Endothelial cell of umbilical vein (primary cell): ENCODE results near the gene TMEM51.

Source experiments
- CTCF ChIP-seq, 2 donors: IDR thresholded peaks; 1 replicate in 1 of 2; 2 replicates in 1 of 2; pipeline ENCODE4 v1.5.1; 2011; ENCODE audit warnings: low read length in 2 of 2, mild to moderate bottlenecking in 2 of 2, moderate library complexity in 2 of 2, control low read depth in 1 of 2, inconsistent platforms in 1 of 2, low read depth in 1 of 2; ENCODE audit not compliant: insufficient read depth in 1 of 2; ENCODE audit errors: extremely low read depth in 1 of 2
- EZH2 ChIP-seq: IDR thresholded peaks from 2 replicates; pipeline ENCODE4 v1.6.1; 2012; ENCODE audit warnings: borderline replicate concordance, low read depth, mild to moderate bottlenecking, moderate library complexity, low read length, inconsistent platforms; ENCODE audit not compliant: severe bottlenecking
- FOS ChIP-seq: IDR thresholded peaks from 2 replicates; pipeline ENCODE4 v1.6.1; 2011; ENCODE audit warnings: mild to moderate bottlenecking, low read length, moderate library complexity, borderline replicate concordance; ENCODE audit not compliant: insufficient read depth
- MAX ChIP-seq: IDR thresholded peaks from 2 replicates; pipeline ENCODE4 v1.6.1; 2011; ENCODE audit not compliant: insufficient read depth, insufficient read length
- POLR2A ChIP-seq: IDR thresholded peaks from 2 replicates; pipeline ENCODE4 v1.6.1; 2012; ENCODE audit warnings: low read depth, mild to moderate bottlenecking, control low read depth, low read length
- POLR2AphosphoS5 ChIP-seq: IDR thresholded peaks from 2 replicates; pipeline ENCODE4 v1.6.1; 2012; ENCODE audit warnings: low read depth, mild to moderate bottlenecking, control low read depth, low read length, moderate library complexity; ENCODE audit not compliant: insufficient read depth

GRCh38 chr1:15249081-15249480 lies 95.5 kb downstream of the TMEM51 start:
- TF ChIP-seq CTCF (IDR thresholded peaks at IDR 0.05; ENCODE audit: extremely low read depth in 1 of 2, insufficient read depth in 1 of 2, low read depth in 1 of 2, low read length in 2 of 2) (no peak), POLR2AphosphoS5 (no peak), POLR2A (no peak), FOS (no peak), MAX (no peak), EZH2 (no peak)
